Stimulated activated CD8-positive, alpha-beta memory T cell treated with anti-CD3 and anti-CD28 coated beads, Interleukin-12 subunit alpha, Interleukin-12 subunit beta, amount 100 ng/mL, for 24 hours (primary cell): ENCODE results near the gene TESMIN.

Source experiments
- DNase-seq: peaks from one replicate; pipeline ENCODE4 v3.0.0-alpha.2; 2020; ENCODE audit errors: extremely low read depth

The TESMIN gene

GRCh38 chr11:68751331-68751856 is at the start of gene TESMIN:
Gene TESMIN, minus strand, starts transcription at chr11:68751520. Its CDS starts 860 bp downstream, at chr11:68750660.
- DNase-seq, result peak; percentile 65

GRCh38 chr11:68798221-68798813 is 47.0 kb upstream of the TESMIN start:
- peak; percentile 8 for DNase-seq

GRCh38 chr11:68796801-68797200 is 45.5 kb upstream of the TESMIN start:
- no peak for DNase-seq

- DNase-seq, result no peak
These were observed 41.2 kb upstream of the TESMIN start for GRCh38 chr11:68792400-68792966.

- no peak for DNase-seq
These were observed 33.3 kb upstream of the TESMIN start for GRCh38 chr11:68784653-68785052.

- no peak for DNase-seq
These were observed 32.0 kb upstream of the TESMIN start for GRCh38 chr11:68783216-68783821.

- no peak for DNase-seq
These were observed 31.4 kb upstream of the TESMIN start for GRCh38 chr11:68782711-68783110.

GRCh38 chr11:68780829-68781228 is 29.5 kb upstream of the TESMIN start:
- DNase-seq, result no peak

- no peak for DNase-seq
These were observed 26.9 kb upstream of the TESMIN start for GRCh38 chr11:68778205-68778604.

GRCh38 chr11:68776442-68777235 is 25.3 kb upstream of the TESMIN start:
- no peak for DNase-seq

- DNase-seq, result no peak
These were observed 24.6 kb upstream of the TESMIN start for GRCh38 chr11:68775951-68776388.

- DNase-seq, result no peak
These were observed 22.9 kb upstream of the TESMIN start for GRCh38 chr11:68774194-68774585.

- DNase-seq, result no peak
These were observed 22.3 kb upstream of the TESMIN start for GRCh38 chr11:68773521-68774193.

GRCh38 chr11:68772936-68773335 is 21.6 kb upstream of the TESMIN start:
- DNase-seq, result no peak

GRCh38 chr11:68770781-68771180 is 19.5 kb upstream of the TESMIN start:
- no peak for DNase-seq

GRCh38 chr11:68767672-68768071 is 16.4 kb upstream of the TESMIN start:
- no peak for DNase-seq

- DNase-seq, result no peak
These were observed 15.5 kb upstream of the TESMIN start for GRCh38 chr11:68766786-68767185.

- no peak for DNase-seq
These were observed 13.4 kb upstream of the TESMIN start for GRCh38 chr11:68764746-68765145.

GRCh38 chr11:68763926-68764657 is 12.8 kb upstream of the TESMIN start:
- DNase-seq, result no peak

GRCh38 chr11:68763181-68763721 is 11.9 kb upstream of the TESMIN start:
- DNase-seq, result no peak

GRCh38 chr11:68762481-68762880 is 11.2 kb upstream of the TESMIN start:
- DNase-seq, result no peak
